K562 (cell line): ENCODE data around the gene SHOX. TPM values are rescaled to one million over a fixed set of nuclear protein-coding genes. Genes with fewer than 3 reads are reported as not detected.

Experiments
- CBX3 ChIP-seq, 2 experiments: IDR thresholded peaks; 1 replicate in 1 of 2; 2 replicates in 1 of 2; pipeline ENCODE4 v1.6.1; 2012; ENCODE audit warnings: inconsistent platforms in 2 of 2, low read length in 2 of 2, borderline replicate concordance in 1 of 2, control low read depth in 1 of 2
- CBX8 ChIP-seq: fragments of 200-600 bp; sonication (generic); IDR thresholded peaks from 2 replicates; pipeline ENCODE4 v1.6.1; 2012; ENCODE audit warnings: borderline replicate concordance, mixed run types, low read depth, mild to moderate bottlenecking, moderate library complexity, mixed read lengths, low read length, control low read depth, inconsistent platforms; ENCODE audit not compliant: poor library complexity, severe bottlenecking; ENCODE audit errors: extremely low read depth
- GABPB1 ChIP-seq: sonication (generic); formaldehyde crosslinking; IDR thresholded peaks from 2 replicates; pipeline ENCODE4 v1.8.0; 2022; ENCODE audit warnings: mild to moderate bottlenecking, missing genetic modification reagents
- GTF2A2 ChIP-seq: IDR thresholded peaks from 2 replicates; pipeline ENCODE4 v1.6.1; 2016; ENCODE audit warnings: mild to moderate bottlenecking, missing genetic modification characterization, missing compliant biosample characterization
- LCOR ChIP-seq: sonication (generic); formaldehyde crosslinking; IDR thresholded peaks from 2 replicates; pipeline ENCODE4 v1.8.0; 2022; ENCODE audit warnings: mild to moderate bottlenecking, missing genetic modification reagents
- NFE2L1 ChIP-seq: fragments of 450-650 bp; IDR thresholded peaks from 2 replicates; pipeline ENCODE4 v1.6.1; 2016; ENCODE audit warnings: missing genetic modification characterization, low read depth, mild to moderate bottlenecking, missing compliant biosample characterization, moderate library complexity, borderline replicate concordance
- PURB ChIP-seq: sonication (generic); formaldehyde crosslinking; IDR thresholded peaks from 2 replicates; pipeline ENCODE4 v1.9.0; 2021; ENCODE audit warnings: low read depth, mild to moderate bottlenecking, missing genetic modification reagents
- ZNF143 ChIP-seq: sonication (generic); formaldehyde crosslinking; IDR thresholded peaks from 2 replicates; pipeline ENCODE4 v1.9.0; 2022; ENCODE audit warnings: mild to moderate bottlenecking, missing genetic modification reagents
- ZNF175 ChIP-seq: fragments of 200-800 bp; sonication (Bioruptor generic); IDR thresholded peaks from 2 replicates; pipeline ENCODE4 v1.6.1; 2016; ENCODE audit warnings: low read depth, mild to moderate bottlenecking, missing genetic modification characterization, missing compliant biosample characterization
- ZNF318 ChIP-seq, 2 experiments: fragments of 450-650 bp; IDR thresholded peaks; 2 replicates each; pipeline ENCODE4 v1.6.1; 2016; ENCODE audit warnings: mild to moderate bottlenecking in 2 of 2, borderline replicate concordance in 1 of 2, low read depth in 1 of 2, moderate library complexity in 1 of 2
- polyA plus RNA-seq, 8 experiments: library from polyadenylated mRNA; depleted of rRNA in 4 of 8; stranded (reverse) in 5 of 8; unstranded in 3 of 8; fragments of >200 nt; fragmentation: Nextera tagmentation in 2 of 8; fragmentation: Illumina TruSeq in 1 of 8; extraction: Ambion mirVana in 2 of 8; extraction: Trizol in 1 of 8; gene quantifications; 2 replicates each; pipeline versions ENCODE4 v1.2.1 to v1.2.3, GENCODE V29; 2011 to 2014; ENCODE audit warnings: inconsistent platforms in 1 of 8, missing spikeins in 1 of 8
- total RNA-seq, 7 experiments: library from RNA; depleted of rRNA in 6 of 7; stranded (reverse); fragments of >200 nt in 6 of 7; fragmentation: Illumina TruSeq in 2 of 7; extraction: Trizol in 2 of 7; gene quantifications; 2 replicates each; pipeline versions ENCODE4 v1.2.1 to v1.2.3, GENCODE V29; 2011 to 2021; ENCODE audit warnings: low replicate concordance in 1 of 7

Gene SHOX
- total and polyA plus RNA-seq, 9 of the 15 experiments (the other 6 are each of a cell fraction or from before 2014, with no cell fraction given), result not detected

GRCh38 chrX:662126-662525, 31.5 kb downstream of the SHOX start (continued):
- TF ChIP-seq ZNF175 (CRISPR knock-in tag) (no peak), GTF2A2 (tag) (no peak), PURB (no peak), ZNF143 (CRISPR knock-in tag) (no peak), LCOR (CRISPR knock-in tag) (no peak), NFE2L1 (tag) (no peak), CBX3 (IDR thresholded peaks at IDR 0.05; ENCODE audit: borderline replicate concordance in 1 of 2, low read length in 2 of 2) (no peak), CBX8 (no peak), GABPB1 (no peak), ZNF318 (IDR thresholded peaks at IDR 0.05; ENCODE audit: borderline replicate concordance in 1 of 2, low read depth in 1 of 2) (no peak)
